OCI-LY7 (cell line): ENCODE measurements around the gene BCL7B. TPM values are rescaled to one million over a fixed set of nuclear protein-coding genes. Genes with fewer than 3 reads are reported as not detected.
A peak's percentile ranks its signal among the peaks of the same experiment; 100 is the strongest.

Experiments
- BruUV-seq: library from RNA; stranded (reverse); fragments of 400-500 nt; replicated peaks from 2 replicates; lab custom pipeline; 2021; lab: Mats Ljungman, UMichigan
- CTCF ChIA-PET: fragments of 300-600 bp; sonication (Branson Sonifier 250); formaldehyde crosslinking; loops from one replicate; lab custom pipeline; 2022; ENCODE audit warnings: antibody characterized with exemption; ENCODE audit not compliant: unreplicated experiment; lab: Charles Lee
- POLR2A ChIA-PET: fragments of 300-600 bp; sonication (Branson Sonifier 250); formaldehyde crosslinking; loops from one replicate; lab custom pipeline; 2022; ENCODE audit warnings: antibody characterized with exemption; lab: Charles Lee
- DNase-seq: peaks from one replicate; pipeline ENCODE4 v3.0.0-alpha.2; 2015; ENCODE audit warnings: low spot score
- H2AFZ ChIP-seq: fragments of 200-600 bp; sonication (generic), shearing (Covaris generic); 2 replicates; pipeline ENCODE4 v1.6.1; 2014; ENCODE audit warnings: mild to moderate bottlenecking, antibody characterized with exemption, low read length, moderate library complexity
- H3K27ac ChIP-seq: fragments of 200-600 bp; sonication (generic); 2 replicates; pipeline ENCODE4 v1.5.1; 2014; ENCODE audit warnings: mixed run types, low read depth, mild to moderate bottlenecking, moderate library complexity, low read length, inconsistent platforms; ENCODE audit not compliant: poor library complexity, severe bottlenecking
- H3K36me3 ChIP-seq: fragments of 200-600 bp; sonication (generic); 2 replicates; pipeline ENCODE4 v1.6.1; 2014; ENCODE audit warnings: mild to moderate bottlenecking, antibody characterized with exemption, low read length, moderate library complexity, mixed read lengths; ENCODE audit not compliant: insufficient read depth
- H3K4me1 ChIP-seq: fragments of 200-600 bp; sonication (generic); 2 replicates; pipeline ENCODE4 v1.5.1; 2014; ENCODE audit warnings: mild to moderate bottlenecking, low read length; ENCODE audit not compliant: insufficient read depth, poor library complexity, severe bottlenecking
- H3K4me2 ChIP-seq: fragments of 200-600 bp; sonication (generic); 2 replicates; pipeline ENCODE4 v1.6.1; 2014; ENCODE audit warnings: mild to moderate bottlenecking, low read length
- H3K4me3 ChIP-seq: fragments of 200-600 bp; sonication (generic); 2 replicates; pipeline ENCODE4 v1.5.1; 2014; ENCODE audit warnings: mild to moderate bottlenecking, low read depth, low read length; ENCODE audit not compliant: poor library complexity, severe bottlenecking
- H3K79me2 ChIP-seq: fragments of 200-600 bp; sonication (generic); 2 replicates; pipeline ENCODE4 v1.6.1; 2016; ENCODE audit warnings: low read depth, mild to moderate bottlenecking, low read length, moderate library complexity, mixed read lengths; ENCODE audit not compliant: insufficient read depth
- H3K9me2 ChIP-seq: fragments of 200-600 bp; sonication (generic); 2 replicates; pipeline ENCODE4 v1.6.1; 2016; ENCODE audit warnings: mild to moderate bottlenecking, low read length, mixed read lengths; ENCODE audit not compliant: insufficient read depth
- H3K9me3 ChIP-seq: fragments of 200-600 bp; sonication (generic); 2 replicates; pipeline ENCODE4 v1.6.1; 2014; ENCODE audit warnings: mild to moderate bottlenecking, mixed run types, low read length, mixed read lengths
- H4K20me1 ChIP-seq: fragments of 200-600 bp; sonication (generic); 2 replicates; pipeline ENCODE4 v1.6.1; 2014; ENCODE audit warnings: mild to moderate bottlenecking, antibody characterized with exemption, low read length, moderate library complexity, mixed read lengths; ENCODE audit not compliant: insufficient read depth
- CTCF ChIP-seq: fragments of 200-600 bp; sonication (generic); conservative IDR thresholded peaks from 2 replicates; pipeline ENCODE4 v1.5.1; 2014; ENCODE audit warnings: mild to moderate bottlenecking, antibody characterized with exemption, low read length, moderate library complexity, mixed read lengths
- EZH2phosphoT487 ChIP-seq: fragments of 200-600 bp; sonication (generic); IDR thresholded peaks from 2 replicates; pipeline ENCODE4 v1.6.1; 2018; ENCODE audit warnings: low read depth, borderline replicate concordance, mild to moderate bottlenecking, mixed run types, antibody characterized with exemption, low read length, moderate library complexity, mixed read lengths
- intact Hi-C: fragments of 100-400 bp; cut with micrococcal nuclease; formaldehyde crosslinking; loops from one replicate; pipeline ENCODE4 v1.10.0; 2022; ENCODE audit not compliant: unreplicated experiment
- total RNA-seq, 2 experiments: library from RNA; depleted of rRNA in 1 of 2; stranded (reverse); fragments of >200 nt in 1 of 2; shearing (Covaris generic) in 1 of 2; gene quantifications; 2 replicates each; pipeline ENCODE4 v1.2.3, GENCODE V29; 2014 to 2022

Gene BCL7B
- total RNA-seq, 2 experiments from 2014 or later: 31.7 to 51.7 TPM

- H3K79me2 ChIP-seq: peaks cover 94% of the 10 kb centered on the region
- peaks cover 24% of the 10 kb centered on the region for H3K4me1 ChIP-seq
- H3K27ac ChIP-seq: no peak overlapping the region
- CTCF ChIA-PET: no interaction called here
- H3K9me2 ChIP-seq: no peaks in the 10 kb centered on the region
- H4K20me1 ChIP-seq: peaks cover 51% of the 10 kb centered on the region
- no peak for DNase-seq
- H3K4me3 ChIP-seq: no peak overlapping the region
- peaks cover 90% of the 10 kb centered on the region for H3K36me3 ChIP-seq
- H2AFZ ChIP-seq: no peak overlapping the region
- no peak for TF ChIP-seq CTCF
- no peak for TF ChIP-seq EZH2phosphoT487
- H3K4me2 ChIP-seq: no peak overlapping the region; the same call in 1 of the 2 replicates
- POLR2A ChIA-PET: no interaction called here
- no peaks in the 10 kb centered on the region for H3K9me3 ChIP-seq
- intact Hi-C loops: no loop called here
- BruUV-seq: no TSS peak
Measured at GRCh38 chr7:73517241-73517995, 40.1 kb downstream of the BCL7B start.

GRCh38 chr7:73515178-73515577 lies 42.3 kb downstream of the BCL7B start:
- CTCF ChIA-PET: no interaction called here
- no peak overlapping the region for H3K27ac ChIP-seq
- H3K36me3 ChIP-seq: peaks cover 98% of the 10 kb centered on the region
- H3K4me1 ChIP-seq: peaks cover 24% of the 10 kb centered on the region
- H3K4me3 ChIP-seq: no peak overlapping the region
- H3K79me2 ChIP-seq: peaks cover 100% of the 10 kb centered on the region
- TF ChIP-seq CTCF (no peak), EZH2phosphoT487 (no peak)
- H4K20me1 ChIP-seq: peaks cover 53% of the 10 kb centered on the region
- H3K9me3 ChIP-seq: no peaks in the 10 kb centered on the region
- no peak overlapping the region for H3K4me2 ChIP-seq
- intact Hi-C loops: no loop called here
- peak; percentile 43 for DNase-seq
- no TSS peak for BruUV-seq
- no peak overlapping the region for H2AFZ ChIP-seq
- H3K9me2 ChIP-seq: no peaks in the 10 kb centered on the region
- POLR2A ChIA-PET: interaction anchor here (0.6 to 1.0 kb wide), 3 partner anchors 9 to 668 kb away, joined by 3 to 5 read pairs (median 4); no protein-coding TSS in a partner anchor
